Measurements from ENCODE around the gene ST3GAL4.
"Not testable (repeated sequence)": the region's sequence is repeated elsewhere in the genome, so short reads cannot be mapped to it uniquely, and the experiment has no call there.

Gene ST3GAL4, protein sequence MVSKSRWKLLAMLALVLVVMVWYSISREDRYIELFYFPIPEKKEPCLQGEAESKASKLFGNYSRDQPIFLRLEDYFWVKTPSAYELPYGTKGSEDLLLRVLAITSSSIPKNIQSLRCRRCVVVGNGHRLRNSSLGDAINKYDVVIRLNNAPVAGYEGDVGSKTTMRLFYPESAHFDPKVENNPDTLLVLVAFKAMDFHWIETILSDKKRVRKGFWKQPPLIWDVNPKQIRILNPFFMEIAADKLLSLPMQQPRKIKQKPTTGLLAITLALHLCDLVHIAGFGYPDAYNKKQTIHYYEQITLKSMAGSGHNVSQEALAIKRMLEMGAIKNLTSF

DNA sequence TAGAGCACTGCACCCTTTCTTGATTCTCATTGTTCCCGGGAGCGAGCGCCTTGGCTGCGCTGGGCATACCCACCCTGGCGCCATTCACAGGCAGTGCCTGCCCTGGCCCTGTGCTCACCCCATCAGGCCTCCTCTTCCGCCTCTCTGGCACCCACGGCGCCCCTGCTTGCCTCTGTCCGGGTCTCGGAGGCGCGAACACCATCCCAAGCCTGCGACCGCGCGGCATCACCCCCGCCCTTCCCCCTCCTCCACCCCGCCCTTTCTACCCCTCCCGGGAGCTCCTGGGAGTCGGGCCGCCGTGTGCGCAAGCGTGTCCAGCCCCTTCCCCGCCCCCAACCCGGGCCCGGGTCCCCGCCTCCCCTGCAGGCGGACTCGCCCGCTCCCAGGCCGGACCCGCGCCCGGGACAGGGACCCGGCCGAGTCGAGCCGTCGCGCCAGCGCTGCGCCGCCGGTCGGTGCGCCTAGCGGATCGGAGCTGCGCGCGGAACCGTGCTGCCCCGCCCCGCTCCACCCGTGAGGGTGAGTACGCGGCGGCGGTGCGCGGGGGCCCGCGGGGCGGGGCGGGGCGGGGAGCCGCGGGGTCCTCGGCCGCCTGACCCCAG is at the start of gene ST3GAL4:
ST3GAL4 (plus strand) TSS at position 363 of the 602 bp plus-strand sequence. CDS start 50,470 bp downstream, outside the sequence.
- peak; percentile 29 for DNase-seq (ENCODE audit: low spot score)

DNA sequence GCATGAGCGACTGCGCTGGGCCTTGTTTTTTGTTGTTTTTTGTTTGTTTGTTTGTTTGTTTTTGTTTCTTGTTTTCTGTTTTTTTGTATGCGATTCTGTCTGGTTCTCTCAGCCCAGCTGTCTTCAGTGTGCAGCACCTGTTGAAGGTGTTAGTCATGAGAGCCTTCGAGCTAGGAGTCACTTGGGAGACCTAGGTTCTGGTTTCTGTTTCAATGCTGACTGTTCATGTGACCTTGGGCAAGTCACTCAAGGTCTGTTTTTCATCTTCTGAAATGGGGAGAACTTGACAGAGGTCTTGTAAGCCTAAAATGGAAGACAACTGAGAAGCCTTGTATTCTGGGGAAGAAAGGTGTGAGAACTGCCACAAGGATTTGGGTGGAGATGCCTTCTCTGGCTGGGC is 49.8 kb upstream of the ST3GAL4 start:
- no peak for DNase-seq (ENCODE audit: low spot score)

DNA sequence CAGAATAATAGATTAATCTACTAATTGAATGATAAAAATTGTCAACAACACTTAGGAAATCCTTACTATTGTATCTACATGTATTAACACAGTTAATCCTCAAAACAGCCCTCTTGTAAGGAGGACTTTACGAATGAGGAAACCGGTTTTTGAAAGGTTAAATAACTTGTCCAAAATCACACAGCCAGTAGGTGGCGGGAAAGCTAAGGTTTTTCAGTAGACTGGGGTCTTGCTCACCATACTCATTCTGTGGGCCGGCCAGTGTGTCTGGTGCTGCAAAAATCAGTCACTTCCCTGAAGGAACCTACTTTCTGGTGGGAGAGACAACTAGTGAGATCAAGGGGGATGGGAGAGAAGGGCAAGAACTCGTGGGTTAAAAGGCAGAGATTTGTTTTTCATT is 47.8 kb upstream of the ST3GAL4 start:
- peak; percentile 33 for DNase-seq (ENCODE audit: low spot score)

DNA sequence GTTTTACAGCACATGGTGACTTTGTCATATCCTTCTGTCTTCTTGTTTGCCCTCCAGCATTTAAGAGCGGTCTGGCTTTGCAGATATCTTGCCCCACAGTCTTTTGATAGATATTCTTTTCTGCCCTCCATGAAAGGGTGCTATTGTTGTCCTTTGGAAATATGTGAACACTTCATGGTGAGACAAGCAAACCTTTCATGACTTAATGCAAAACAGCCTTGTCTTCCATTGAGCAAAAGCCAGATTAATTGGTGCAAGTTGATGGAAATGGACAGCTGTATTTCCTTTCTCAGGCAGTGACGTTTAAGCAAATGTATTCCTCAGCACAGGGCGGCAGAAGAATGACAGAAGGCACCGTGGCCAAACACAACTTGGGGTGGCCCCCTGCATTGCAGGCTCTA is 47.2 kb upstream of the ST3GAL4 start:
- DNase-seq (ENCODE audit: low spot score) = no peak

DNA sequence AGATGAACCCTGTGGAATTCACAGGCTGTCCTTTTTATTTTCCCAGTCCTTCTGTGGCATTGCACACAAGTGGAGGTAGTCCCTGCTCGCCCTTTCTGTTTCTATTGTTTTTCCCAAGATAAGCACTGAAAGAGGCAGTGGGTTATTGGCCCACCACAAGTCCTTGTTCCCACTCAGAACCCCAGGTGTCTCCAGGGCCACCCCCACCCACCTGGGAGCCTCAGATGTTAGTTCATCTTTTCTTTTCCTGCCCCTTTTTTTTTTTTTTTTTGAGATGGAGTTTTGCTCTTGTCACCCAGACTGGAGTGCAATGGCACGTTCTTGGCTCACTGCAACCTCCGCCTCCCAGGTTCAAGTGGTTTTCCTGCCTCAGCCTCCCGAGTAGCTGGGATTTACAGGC is 46.7 kb upstream of the ST3GAL4 start:
- not testable (repeated sequence) for DNase-seq (ENCODE audit: low spot score)

DNA sequence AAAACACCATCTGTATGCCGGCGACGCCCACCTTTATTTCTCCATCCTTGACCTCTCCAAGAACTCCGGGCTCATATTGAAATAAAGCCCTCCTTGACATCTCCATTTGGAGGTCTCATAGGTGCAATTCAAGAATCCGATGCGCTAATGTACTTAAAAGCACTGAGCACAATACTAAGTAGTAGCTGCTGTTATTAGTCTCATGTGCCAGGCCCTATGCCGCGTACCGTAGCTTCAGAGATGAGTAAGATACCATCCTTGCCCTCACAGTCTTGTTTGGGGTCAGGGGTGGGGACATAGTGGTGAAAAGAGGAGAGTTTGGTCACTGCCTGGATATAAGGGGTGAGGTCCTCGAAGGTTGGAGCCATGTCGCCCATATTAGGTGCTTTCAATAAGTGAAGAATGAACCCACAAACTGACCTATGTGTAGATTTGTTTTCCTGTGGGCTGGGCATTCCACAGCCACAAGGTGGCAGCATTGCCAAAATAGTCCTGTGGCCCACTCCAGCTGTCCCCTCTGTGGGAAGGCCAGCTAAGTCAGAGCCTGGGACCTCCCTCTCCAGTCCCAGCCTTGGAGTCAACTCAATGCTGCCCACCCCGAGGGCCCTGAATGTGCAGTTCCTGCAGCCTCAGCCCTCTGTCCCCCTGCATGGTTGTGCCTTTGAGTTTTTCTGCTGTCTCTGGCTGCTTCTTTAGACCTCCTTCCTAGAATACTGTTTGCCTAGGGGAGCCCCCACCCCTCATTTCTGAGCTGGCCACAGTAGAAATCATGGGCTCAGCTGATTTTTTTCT is 45.1 kb upstream of the ST3GAL4 start:
- DNase-seq (ENCODE audit: low spot score) = peak; percentile 86

DNA sequence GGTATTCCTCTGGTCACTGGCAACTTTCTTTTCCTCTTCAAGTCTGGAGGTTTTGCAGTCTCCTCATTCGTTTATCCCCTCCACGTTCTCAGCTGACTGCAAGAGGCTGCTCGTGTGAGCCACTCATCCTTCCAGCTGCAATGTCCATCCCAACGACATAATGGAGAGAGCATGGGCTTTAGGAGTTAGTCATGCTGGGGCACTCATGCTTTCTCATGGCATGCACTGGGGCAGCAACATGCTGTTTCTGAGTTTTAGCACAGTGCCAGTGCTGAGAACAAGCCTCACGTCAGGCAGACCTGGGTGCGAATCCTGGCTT is 44.5 kb upstream of the ST3GAL4 start:
- no peak for DNase-seq (ENCODE audit: low spot score)

DNA sequence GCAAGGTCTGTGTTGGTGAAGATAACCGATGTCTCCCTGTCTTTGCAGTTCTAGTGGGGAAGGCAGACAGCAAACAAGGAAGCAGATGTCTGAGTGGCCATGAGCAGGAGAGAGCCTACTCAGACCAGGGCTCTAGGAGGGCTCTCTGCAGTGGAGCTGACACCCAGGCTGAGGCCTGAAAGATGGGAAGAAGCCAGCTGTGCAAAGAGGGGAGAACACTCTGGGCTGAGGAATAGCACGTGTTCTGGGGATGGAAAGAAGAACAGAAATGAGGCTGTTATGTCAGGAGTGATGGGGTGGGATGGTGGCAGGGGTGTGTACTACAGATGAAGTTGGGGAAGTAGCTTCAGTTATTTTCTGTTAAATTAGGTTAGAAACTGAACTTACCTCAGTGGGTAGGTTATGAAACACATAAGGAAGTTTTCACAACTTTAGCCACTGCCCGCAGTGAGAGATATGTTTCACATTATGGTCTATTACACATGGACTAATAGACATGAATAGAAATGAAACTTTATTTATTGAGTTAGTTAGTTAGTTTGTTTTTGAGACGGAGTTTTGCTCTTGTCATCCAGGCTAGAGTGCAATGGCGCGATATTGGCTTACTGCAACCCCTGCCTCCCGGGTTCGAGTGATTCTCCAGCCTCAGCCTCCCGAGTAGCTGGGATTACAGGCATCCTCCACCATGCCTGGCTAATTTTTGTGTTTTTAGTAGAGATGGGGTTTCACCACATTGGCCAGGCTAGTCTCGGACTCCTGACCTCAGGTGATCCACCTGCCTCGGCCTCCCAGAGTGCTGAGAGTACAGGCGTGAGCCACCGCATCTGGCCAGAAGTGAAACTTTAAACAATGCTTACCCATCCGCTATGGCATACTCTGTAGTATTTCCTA is 43.8 kb upstream of the ST3GAL4 start:
- DNase-seq (ENCODE audit: low spot score) = no peak

DNA sequence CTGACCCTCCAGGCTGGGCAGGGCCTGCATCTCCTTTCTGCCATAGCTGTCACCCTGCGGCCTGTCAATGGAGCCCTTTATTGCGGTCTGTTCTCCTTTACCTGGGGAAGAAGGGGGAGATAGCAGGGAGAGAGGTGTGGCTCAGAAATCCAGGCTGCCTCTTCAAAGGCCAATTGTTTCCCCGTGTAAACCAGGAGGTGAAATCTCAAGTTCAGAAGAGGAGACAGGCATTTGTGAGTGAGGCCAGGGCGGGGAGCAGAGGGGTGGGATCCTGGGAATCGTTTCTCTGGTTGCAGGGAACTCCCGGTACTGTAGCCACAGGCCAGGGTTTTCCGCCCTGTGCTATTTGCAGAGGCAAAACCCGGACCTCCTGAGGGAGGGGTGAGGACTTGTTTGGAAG is 42.5 kb upstream of the ST3GAL4 start:
- DNase-seq (ENCODE audit: low spot score) = no peak

DNA sequence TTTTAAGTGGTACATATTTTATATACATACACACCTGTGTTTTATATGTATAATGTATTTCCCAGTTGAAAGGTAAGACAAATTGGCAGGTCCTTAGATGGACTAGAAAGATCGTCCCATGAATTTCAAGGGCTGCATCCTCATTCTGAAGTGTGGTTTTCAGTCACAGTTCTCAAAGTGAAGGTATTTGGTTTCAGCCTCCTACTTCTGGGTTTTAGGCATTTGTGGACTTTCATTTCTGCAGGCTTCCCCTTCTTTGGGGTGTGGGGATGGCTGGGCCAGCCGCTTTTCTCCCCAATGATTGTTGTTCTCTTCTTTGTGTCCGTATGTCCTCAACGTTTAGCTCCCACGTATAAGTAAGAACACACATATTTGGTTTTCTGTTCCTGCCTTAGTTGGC is 41.7 kb upstream of the ST3GAL4 start:
- no peak for DNase-seq (ENCODE audit: low spot score)

DNA sequence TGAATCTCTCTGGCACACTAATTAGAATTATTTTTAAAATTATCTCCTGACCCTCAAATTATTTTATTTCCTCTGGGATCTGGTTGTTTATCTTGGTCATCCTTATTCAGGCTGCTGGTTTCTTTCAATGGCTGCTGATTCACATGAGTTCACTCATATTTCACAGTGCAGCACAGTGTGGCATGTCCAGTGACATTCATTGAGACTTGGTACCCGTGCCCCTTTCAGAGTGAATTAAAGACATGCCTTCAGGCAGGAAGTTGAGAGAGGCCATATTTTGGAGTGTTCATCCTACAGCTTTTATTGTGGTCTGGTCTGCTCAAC is 38.1 kb upstream of the ST3GAL4 start:
- no peak for DNase-seq (ENCODE audit: low spot score)

DNA sequence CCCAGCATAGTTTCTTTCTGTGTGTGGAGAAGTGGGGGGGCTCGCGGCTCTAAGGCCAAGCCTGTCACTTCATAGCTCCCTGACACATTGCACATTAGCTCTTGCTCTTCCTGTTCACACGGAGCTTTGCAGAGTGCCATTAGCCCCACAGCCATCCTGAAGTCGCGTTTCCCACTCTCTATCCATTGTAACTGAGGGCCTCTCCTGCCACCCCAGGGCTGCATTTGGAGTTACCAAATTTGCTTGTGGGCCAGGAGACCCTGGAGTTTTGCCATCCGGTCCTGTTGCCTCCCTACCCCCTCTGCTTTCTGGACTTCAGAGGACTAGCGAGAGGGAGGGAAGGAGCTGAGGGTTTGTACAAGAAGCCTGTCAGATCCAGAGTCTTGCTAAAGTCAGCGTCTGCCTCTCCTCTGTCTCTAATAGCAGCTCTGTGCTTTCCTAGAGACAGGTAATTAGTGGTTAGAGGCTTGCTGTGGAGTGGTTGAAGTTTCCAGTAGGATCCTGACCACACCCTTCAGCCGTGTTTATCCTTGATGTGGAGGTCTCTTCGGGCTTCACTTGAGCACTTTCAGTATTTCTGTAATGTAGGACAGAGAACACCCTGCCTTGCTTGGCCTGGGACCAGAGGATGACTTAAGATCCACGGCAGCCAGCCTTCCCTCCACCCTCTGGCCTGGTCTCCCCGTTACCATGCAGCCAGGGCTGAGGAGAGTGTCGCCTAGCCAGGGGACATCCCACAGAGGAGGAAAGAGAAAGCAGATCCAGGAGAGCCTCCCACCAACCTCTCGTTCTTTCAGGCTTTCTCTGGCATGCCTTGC is 37.5 kb upstream of the ST3GAL4 start:
- DNase-seq (ENCODE audit: low spot score) = no peak

DNA sequence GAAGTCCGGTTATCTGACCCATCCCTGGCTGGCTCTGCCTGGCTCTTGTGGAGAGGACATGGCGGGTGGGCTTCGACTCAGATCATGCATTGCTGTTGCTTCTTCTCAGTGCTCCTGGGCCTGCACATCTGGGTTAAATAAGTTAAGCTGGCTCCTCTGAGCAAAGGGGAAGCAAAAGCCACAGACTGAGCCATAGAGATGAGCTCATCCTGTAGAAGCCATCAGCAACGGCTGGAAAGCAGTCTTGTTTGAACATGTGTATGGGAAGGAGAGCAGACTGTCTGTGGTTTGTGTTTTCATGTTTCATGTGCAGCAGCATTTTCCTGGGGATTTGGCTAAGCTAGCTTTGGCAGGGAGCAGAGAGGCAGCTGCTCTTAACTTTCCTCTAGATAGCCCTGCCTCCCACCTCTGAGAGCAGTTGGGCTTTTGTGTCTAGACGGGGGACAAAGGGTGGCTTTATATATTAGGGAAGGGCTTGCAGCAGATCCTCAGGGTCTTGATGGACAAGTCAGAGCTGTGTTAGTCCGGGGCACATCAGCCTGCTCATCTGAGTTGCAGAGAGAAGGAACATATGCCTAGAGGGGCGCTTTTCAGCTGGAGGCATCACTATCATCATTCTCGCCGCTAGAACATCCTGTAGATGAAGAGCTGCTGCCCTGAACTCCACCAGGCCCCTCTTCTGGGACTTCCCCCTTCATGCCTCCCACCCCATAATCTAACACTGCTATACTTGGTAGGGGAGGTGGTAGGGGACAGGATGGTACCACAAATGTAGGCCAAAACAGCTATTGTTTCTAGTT is 36.7 kb upstream of the ST3GAL4 start:
- no peak for DNase-seq (ENCODE audit: low spot score)

DNA sequence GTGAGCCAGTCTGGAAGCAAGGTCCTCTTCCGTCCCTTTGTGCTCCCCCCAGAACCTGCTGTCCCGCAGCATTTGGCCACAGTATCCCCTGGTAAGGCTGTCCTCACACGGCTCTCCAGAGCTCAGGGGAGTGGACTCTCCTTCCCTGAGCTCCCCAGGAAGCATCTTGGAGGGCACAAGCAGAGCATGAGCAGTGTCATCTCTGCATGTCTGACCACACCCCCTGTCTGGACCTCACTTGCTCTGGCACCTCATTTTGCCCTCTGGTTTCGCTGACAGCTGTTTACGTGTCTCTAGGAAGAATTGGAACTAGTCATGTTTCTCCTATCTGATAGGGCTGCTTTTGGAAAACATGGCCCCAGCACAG is 36.1 kb upstream of the ST3GAL4 start:
- DNase-seq (ENCODE audit: low spot score) = no peak

DNA sequence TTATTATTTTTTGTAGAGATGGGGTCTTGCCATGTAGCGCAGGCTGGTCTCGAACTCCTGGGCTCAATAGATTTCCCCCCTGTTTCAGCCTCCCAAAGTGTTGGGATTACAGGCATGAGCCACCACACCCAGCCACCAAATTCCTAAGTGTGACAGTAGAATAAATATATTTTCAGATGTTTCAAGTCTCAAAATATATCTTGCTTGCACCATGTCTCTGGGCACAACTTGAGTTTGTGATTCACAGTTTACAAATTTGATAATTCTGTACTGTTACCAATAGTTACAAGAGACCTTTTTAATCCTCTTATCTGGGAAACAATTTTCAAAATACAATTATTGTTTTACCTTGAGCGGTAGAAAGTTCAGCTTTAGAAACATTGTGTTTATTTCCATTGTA is 32.5 kb upstream of the ST3GAL4 start:
- DNase-seq (ENCODE audit: low spot score) = no peak

DNA sequence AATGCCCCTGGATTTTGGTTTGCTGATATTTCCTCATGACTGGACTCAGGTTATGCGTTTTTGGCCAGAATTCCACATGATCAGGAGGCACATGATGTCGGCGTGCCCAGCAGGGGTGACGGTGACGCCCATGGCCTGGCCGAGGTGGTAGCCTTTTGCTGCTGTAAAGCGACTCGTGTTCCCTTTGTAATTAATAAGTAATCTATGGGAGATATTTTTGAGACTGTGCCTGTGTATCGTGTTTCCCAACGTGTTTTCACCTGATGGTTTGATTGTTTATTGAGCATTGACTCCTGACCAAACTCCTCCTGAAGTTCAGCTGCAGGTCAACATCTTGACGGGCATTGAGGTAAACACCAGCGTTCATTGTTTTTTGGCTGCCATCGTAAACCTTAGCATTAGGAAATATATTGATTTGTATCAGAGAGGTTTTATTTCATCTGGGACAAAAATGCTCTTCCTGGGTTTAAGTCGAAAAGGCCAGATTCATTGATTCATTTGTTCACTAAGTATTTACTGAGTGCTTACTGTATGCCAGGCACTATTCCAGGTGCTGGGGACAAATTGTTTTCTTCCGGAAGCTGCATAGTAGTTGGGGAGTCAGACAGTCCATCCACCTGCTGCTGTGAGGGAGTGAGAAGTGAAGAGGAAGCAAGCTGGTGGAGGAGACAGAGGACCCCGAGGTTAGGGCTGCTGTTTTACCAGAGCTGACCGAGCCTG is 28.0 kb upstream of the ST3GAL4 start:
- no peak for DNase-seq (ENCODE audit: low spot score)

DNA sequence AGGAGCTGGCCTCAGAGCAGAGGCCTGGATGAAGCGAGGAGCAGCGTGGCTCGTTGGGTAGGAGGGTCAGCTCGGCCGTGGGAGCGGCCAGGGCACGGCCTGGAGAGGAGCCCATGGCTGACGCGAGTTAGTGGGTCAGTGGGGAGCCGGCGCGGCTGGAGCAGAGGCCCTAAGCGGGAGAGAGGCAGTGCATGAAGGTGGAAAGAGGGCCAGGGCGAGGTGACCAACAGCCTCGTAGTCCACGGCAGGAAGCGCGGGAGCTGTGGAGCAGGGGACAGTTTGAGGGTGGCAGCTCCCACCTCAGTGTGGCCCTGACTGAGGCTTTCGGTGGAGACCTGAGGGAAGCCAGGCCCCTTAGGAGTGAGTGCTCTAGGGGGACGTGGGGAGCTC is 27.5 kb upstream of the ST3GAL4 start:
- no peak for DNase-seq (ENCODE audit: low spot score)

DNA sequence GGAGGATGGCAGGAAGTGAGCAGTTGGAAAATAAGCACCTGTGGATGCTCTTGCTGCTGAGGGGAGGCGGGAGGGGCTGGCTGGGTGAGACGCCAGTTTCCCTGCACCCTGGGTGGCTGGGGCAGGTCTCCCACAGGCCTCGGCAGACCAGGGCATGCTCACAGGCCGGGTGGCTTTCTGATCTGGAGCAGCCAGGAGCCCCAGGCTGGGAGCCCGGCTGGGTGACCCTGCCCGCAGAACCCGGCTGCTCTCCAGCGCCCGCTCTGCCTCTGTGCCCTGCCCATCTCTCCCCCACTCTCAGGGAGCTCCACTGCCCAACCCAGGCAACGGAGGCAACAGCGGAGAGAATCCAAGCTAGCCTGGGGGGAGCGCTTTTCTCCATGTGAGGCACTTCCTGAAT is 27.0 kb upstream of the ST3GAL4 start:
- DNase-seq (ENCODE audit: low spot score) = no peak

DNA sequence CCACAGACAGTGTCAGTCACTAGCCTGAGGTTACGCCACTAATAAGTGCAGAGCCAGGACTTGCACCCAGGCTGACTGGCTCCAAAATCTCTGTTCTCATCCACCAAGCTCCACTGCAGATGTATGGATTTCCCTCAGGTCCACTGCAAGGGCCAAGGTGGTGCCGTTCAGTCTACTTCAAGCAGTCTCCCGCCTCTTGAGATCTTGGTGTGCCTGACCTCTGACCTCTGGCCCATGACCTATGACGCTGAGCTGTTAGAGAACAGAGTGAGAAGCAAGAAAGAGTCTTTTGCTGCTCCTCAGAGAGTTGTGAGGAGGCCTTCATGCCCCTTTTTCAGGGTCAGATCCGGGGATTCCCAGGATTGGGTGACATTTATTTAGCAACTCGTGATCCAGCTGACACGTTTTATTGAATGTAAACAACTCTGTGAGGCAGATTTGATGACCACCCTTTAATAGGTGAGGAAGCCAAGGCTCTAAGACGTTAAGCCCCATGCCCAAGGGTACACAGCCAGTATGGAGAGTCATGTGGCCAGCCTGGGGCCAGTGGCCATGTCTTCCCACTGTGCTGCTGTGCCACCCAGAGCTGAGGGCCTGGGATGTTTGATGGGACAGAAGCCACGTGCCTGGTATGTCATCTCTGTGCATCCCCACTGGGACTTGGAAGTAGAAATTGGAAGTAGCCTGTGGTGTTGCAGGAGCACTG is 26.4 kb upstream of the ST3GAL4 start:
- DNase-seq (ENCODE audit: low spot score) = no peak

All from hematopoietic multipotent progenitor cell treated with erythropoietin and hydrocortisone succinate and interleukin-3 and kit ligand, for 17 days (in vitro differentiated cells).